IMR-90 (cell line): ENCODE data around the gene PEF1. TPM values are rescaled to one million over a fixed set of nuclear protein-coding genes. Genes with fewer than 3 reads are reported as not detected.

Experiments used
- ATAC-seq: fragments of 200-7000 bp; cut with Tn5 transposase; 2 replicates; pipeline ENCODE4 v1.9.1; 2020; ENCODE audit warnings: low read depth, mild to moderate bottlenecking, moderate library complexity
- BruUV-seq: library from RNA; stranded (reverse); fragments of 400-500 nt; replicated peaks from 2 replicates; lab custom pipeline; 2021; lab: Mats Ljungman, UMichigan
- CTCF ChIA-PET: fragments of 300-600 bp; formaldehyde crosslinking; extraction: SDS; loops from one replicate; lab custom pipeline; 2021; ENCODE audit warnings: antibody characterized with exemption; lab: Yijun Ruan, JAX
- POLR2A ChIA-PET: fragments of 300-600 bp; sonication (Branson Sonifier 250); formaldehyde crosslinking; loops from one replicate; lab custom pipeline; 2022; ENCODE audit warnings: antibody characterized with exemption; ENCODE audit not compliant: unreplicated experiment; lab: Charles Lee
- DNase-seq: peaks from one replicate; pipeline ENCODE4 v3.0.0; 2013
- H2AFZ ChIP-seq: replicated peaks from 2 replicates; pipeline ENCODE3; 2013; ENCODE audit warnings: low read length, mild to moderate bottlenecking; ENCODE audit not compliant: poor library complexity
- H2AK5ac ChIP-seq: 2 replicates; pipeline ENCODE4 v1.6.1; 2013; ENCODE audit warnings: low read depth, low read length, inconsistent platforms
- H2AK9ac ChIP-seq: replicated peaks from 2 replicates; pipeline ENCODE3; 2013; ENCODE audit warnings: mild to moderate bottlenecking, low read depth, low read length, moderate library complexity; ENCODE audit not compliant: poor library complexity
- H2BK120ac ChIP-seq: 2 replicates; pipeline ENCODE4 v1.6.1; 2013; ENCODE audit warnings: low read depth, low read length, inconsistent platforms
- H2BK15ac ChIP-seq: 3 replicates; pipeline ENCODE4 v1.6.1; 2013; ENCODE audit warnings: low read depth, low read length, inconsistent platforms
- H2BK20ac ChIP-seq: 2 replicates; pipeline ENCODE4 v1.6.1; 2013; ENCODE audit warnings: low read depth, mild to moderate bottlenecking, inconsistent platforms, low read length, moderate library complexity
- H2BK5ac ChIP-seq: 2 replicates; pipeline ENCODE4 v1.6.1; 2013; ENCODE audit warnings: mild to moderate bottlenecking, low read depth, low read length, inconsistent platforms; ENCODE audit not compliant: poor library complexity, severe bottlenecking
- H3K14ac ChIP-seq: replicated peaks from 2 replicates; pipeline ENCODE4 v1.6.1; 2013; ENCODE audit warnings: low read depth, low read length, inconsistent platforms
- H3K18ac ChIP-seq: 2 replicates; pipeline ENCODE4 v1.6.1; 2013; ENCODE audit warnings: low read depth, low read length, control low read depth
- H3K23ac ChIP-seq: 2 replicates; pipeline ENCODE4 v1.6.1; 2013; ENCODE audit warnings: low read depth, low read length, inconsistent platforms
- H3K27ac ChIP-seq: 2 replicates; pipeline ENCODE4 v1.5.1; 2013; ENCODE audit warnings: mild to moderate bottlenecking, control low read depth, low read length; ENCODE audit not compliant: insufficient read depth
- H3K27me3 ChIP-seq: 2 replicates; pipeline ENCODE4 v1.6.1; 2013; ENCODE audit warnings: low read length; ENCODE audit not compliant: control insufficient read depth, insufficient read depth
- H3K36me3 ChIP-seq: 2 replicates; pipeline ENCODE4 v1.6.1; 2013; ENCODE audit warnings: low read length, mixed read lengths; ENCODE audit not compliant: control insufficient read depth, insufficient read depth
- H3K4ac ChIP-seq: 2 replicates; pipeline ENCODE4 v1.6.1; 2013; ENCODE audit warnings: low read depth, low read length, inconsistent platforms
- H3K4me1 ChIP-seq: 2 replicates; pipeline ENCODE4 v1.6.1; 2013; ENCODE audit warnings: low read length, mixed read lengths; ENCODE audit not compliant: control insufficient read depth, insufficient read depth
- H3K4me2 ChIP-seq: 2 replicates; pipeline ENCODE4 v1.6.1; 2013; ENCODE audit warnings: low read depth, mild to moderate bottlenecking, control low read depth, low read length, moderate library complexity
- H3K4me3 ChIP-seq: 2 replicates; pipeline ENCODE4 v1.5.1; 2013; ENCODE audit warnings: low read depth, mild to moderate bottlenecking, control low read depth, low read length, moderate library complexity; ENCODE audit not compliant: insufficient read depth
- H3K56ac ChIP-seq: 2 replicates; pipeline ENCODE4 v1.6.1; 2013; ENCODE audit warnings: low read length, inconsistent platforms; ENCODE audit not compliant: insufficient read depth; ENCODE audit errors: extremely low read depth
- H3K79me1 ChIP-seq, 2 experiments: 2 replicates each; pipeline ENCODE4 v1.6.1; 2013; ENCODE audit warnings: low read length in 2 of 2, inconsistent platforms in 1 of 2, low read depth in 1 of 2
- H3K9ac ChIP-seq: 2 replicates; pipeline ENCODE4 v1.6.1; 2013; ENCODE audit warnings: low read depth, low read length, control low read depth
- H3K9me1 ChIP-seq: 2 replicates; pipeline ENCODE4 v1.6.1; 2013; ENCODE audit warnings: low read length, inconsistent platforms; ENCODE audit not compliant: insufficient read depth
- H3K9me3 ChIP-seq: 2 replicates; pipeline ENCODE4 v1.6.1; 2013; ENCODE audit warnings: low read length; ENCODE audit not compliant: control insufficient read depth, insufficient read depth
- H4K20me1 ChIP-seq: 2 replicates; pipeline ENCODE4 v1.6.1; 2013; ENCODE audit warnings: low read length, inconsistent platforms; ENCODE audit not compliant: insufficient read depth
- H4K5ac ChIP-seq: 2 replicates; pipeline ENCODE4 v1.6.1; 2013; ENCODE audit warnings: mild to moderate bottlenecking, low read depth, low read length, control low read depth
- H4K8ac ChIP-seq, 2 experiments: 2 replicates each; pipeline ENCODE4 v1.6.1; 2013; ENCODE audit warnings: low read depth in 2 of 2, low read length in 2 of 2, control low read depth in 1 of 2, inconsistent platforms in 1 of 2
- H4K91ac ChIP-seq: 2 replicates; pipeline ENCODE4 v1.6.1; 2013; ENCODE audit warnings: low read depth, low read length, inconsistent platforms; ENCODE audit not compliant: insufficient read depth
- CEBPB ChIP-seq: IDR thresholded peaks from 2 replicates; pipeline ENCODE4 v1.6.1; 2012; ENCODE audit warnings: low read depth, low read length, improper control_type of control experiment
- CTCF ChIP-seq: conservative IDR thresholded peaks from 2 replicates; pipeline ENCODE4 v1.5.1; 2012; ENCODE audit warnings: mild to moderate bottlenecking, low read depth, low read length, improper control_type of control experiment
- FOS ChIP-seq: fragments of 150-350 bp; IDR thresholded peaks from 2 replicates; pipeline ENCODE4 v1.6.1; 2016; ENCODE audit warnings: low read depth, low read length
- MAZ ChIP-seq: IDR thresholded peaks from 2 replicates; pipeline ENCODE4 v1.6.1; 2012; ENCODE audit warnings: low read depth, mild to moderate bottlenecking, low read length, improper control_type of control experiment, moderate library complexity, borderline replicate concordance
- NFE2L2 ChIP-seq: fragments of 150-350 bp; IDR thresholded peaks from 2 replicates; pipeline ENCODE4 v1.6.1; 2016; ENCODE audit warnings: low read depth, mild to moderate bottlenecking, low read length
- RAD21 ChIP-seq: IDR thresholded peaks from 2 replicates; pipeline ENCODE4 v1.6.1; 2012; ENCODE audit warnings: low read length, improper control_type of control experiment
- RCOR1 ChIP-seq: IDR thresholded peaks from 2 replicates; pipeline ENCODE4 v1.6.1; 2012; ENCODE audit warnings: mild to moderate bottlenecking, low read length, improper control_type of control experiment; ENCODE audit not compliant: insufficient replicate concordance
- RFX5 ChIP-seq: IDR thresholded peaks from 2 replicates; pipeline ENCODE4 v1.8.0; 2012; ENCODE audit warnings: low read depth, mild to moderate bottlenecking, low read length, moderate library complexity
- WGBS, 2 experiments: methylation state at CpG; one replicate each; pipeline versions ENCODE4 v1.1.5 to v1.1.7; 2013; ENCODE audit warnings: missing lambda C conversion rate in 2 of 2; ENCODE audit not compliant: insufficient read length in 1 of 2; ENCODE audit errors: extremely low coverage in 2 of 2; 5-methylcytosine and 5-hydroxymethylcytosine counted together
- dilution Hi-C: fragments of 300-500 bp; cut with HindIII; formaldehyde crosslinking; loops from one replicate; pipeline ENCODE4 v1.14.3; 2018; ENCODE audit warnings: low sequenced_read_pairs; ENCODE audit not compliant: unreplicated experiment
- in situ Hi-C: fragments of 300-500 bp; cut with MboI; formaldehyde crosslinking; loops from 3 replicates; pipeline ENCODE4 v1.14.3; 2019; ENCODE audit warnings: low sequenced_read_pairs, inconsistent platforms, mixed read lengths
- intact Hi-C: fragments of 100-400 bp; cut with micrococcal nuclease; formaldehyde crosslinking; loops from 2 replicates; pipeline ENCODE4 v1.10.0; 2022
- polyA plus RNA-seq, 3 experiments: library from polyadenylated mRNA; depleted of rRNA; stranded (reverse); fragments of >200 nt; gene quantifications; 2 replicates each; pipeline ENCODE4 v1.2.3, GENCODE V29; 2012; ENCODE audit warnings: low replicate concordance in 1 of 3
- total RNA-seq: library from RNA; depleted of rRNA; stranded (reverse); fragments of >200 nt; gene quantifications from 2 replicates; pipeline ENCODE4 v1.2.3, GENCODE V29; 2012
- TF ChIP-seq, protein P1 (sequence below): fragments of 150-350 bp; IDR thresholded peaks from 2 replicates; pipeline ENCODE4 v1.6.1; 2017; ENCODE audit warnings: mild to moderate bottlenecking, antibody characterized with exemption, low read length, low read depth

Gene PEF1
- total and polyA plus RNA-seq, 2 of the 4 experiments (the other 2 are of a cell fraction), result 84.2 to 104 TPM

DNA sequence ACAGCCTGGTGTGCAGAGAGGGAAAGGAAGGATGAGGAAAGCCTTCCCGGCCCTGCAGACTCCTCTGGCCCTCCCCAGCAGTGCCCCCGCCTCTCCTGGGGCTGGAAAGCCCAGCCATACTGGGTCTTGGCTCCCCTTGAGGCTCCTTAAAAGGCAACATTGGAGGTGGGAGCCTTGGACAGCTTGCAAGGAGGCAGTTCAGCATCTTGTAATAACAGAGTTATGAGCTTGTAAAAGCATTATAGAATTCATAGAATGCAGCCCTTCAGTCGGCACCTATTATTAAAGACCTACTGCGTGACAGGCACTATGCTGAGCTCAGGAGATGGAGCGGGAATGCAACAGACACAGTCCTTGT, 64.2 kb downstream of the PEF1 start:
- no peak for TF ChIP-seq FOS
- no peak for TF ChIP-seq RCOR1
- TF ChIP-seq RFX5, result no peak
- TF ChIP-seq CTCF, result no peak
- no peak for TF ChIP-seq RAD21
- TF ChIP-seq, protein P1, sequence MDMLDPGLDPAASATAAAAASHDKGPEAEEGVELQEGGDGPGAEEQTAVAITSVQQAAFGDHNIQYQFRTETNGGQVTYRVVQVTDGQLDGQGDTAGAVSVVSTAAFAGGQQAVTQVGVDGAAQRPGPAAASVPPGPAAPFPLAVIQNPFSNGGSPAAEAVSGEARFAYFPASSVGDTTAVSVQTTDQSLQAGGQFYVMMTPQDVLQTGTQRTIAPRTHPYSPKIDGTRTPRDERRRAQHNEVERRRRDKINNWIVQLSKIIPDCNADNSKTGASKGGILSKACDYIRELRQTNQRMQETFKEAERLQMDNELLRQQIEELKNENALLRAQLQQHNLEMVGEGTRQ, result no peak
- TF ChIP-seq NFE2L2, result no peak
- TF ChIP-seq MAZ, result no peak
- no peak for TF ChIP-seq CEBPB
- dilution Hi-C loops (no loop called here), intact Hi-C loops (no loop called here), in situ Hi-C loops (no loop called here)
- Histone ChIP-seq H3K79me1 (no peaks in the 10 kb centered on the region), H2AK9ac (no peak overlapping the region), H2BK15ac (no peak overlapping the region; the same call in 2 of the 3 replicates), H3K56ac (no peak overlapping the region), H2BK20ac (no peak overlapping the region), H4K91ac (no peak overlapping the region), H3K36me3 (no peaks in the 10 kb centered on the region), H4K5ac (no peak overlapping the region; the same call in 1 of the 2 replicates), H3K4me1 (peaks cover 24% of the 10 kb centered on the region; the same call in 1 of the 2 replicates), H3K4me2 (no peak overlapping the region), H2BK5ac (no peak overlapping the region), H3K9me3 (no peaks in the 10 kb centered on the region), H3K9ac (no peak overlapping the region), H3K27ac (0 out of 2 replicates have a peak overlapping the region, but pooled peaks have one; percentile 12), H2AFZ (no peak overlapping the region), H3K27me3 (peaks cover 2% of the 10 kb centered on the region), H2AK5ac (0 out of 2 replicates have a peak overlapping the region, but pooled peaks have one; percentile 57), H3K18ac (no peak overlapping the region; the same call in 1 of the 2 replicates), H3K23ac (no peak overlapping the region), H3K9me1 (peaks cover 6% of the 10 kb centered on the region; the same call in 1 of the 2 replicates), H3K14ac (no peak overlapping the region), H2BK120ac (no peak overlapping the region), H4K20me1 (no peaks in the 10 kb centered on the region; the same call in 1 of the 2 replicates), H3K4ac (no peak overlapping the region), H3K4me3 (no peak overlapping the region), H4K8ac (no peak overlapping the region)
- peak; percentile 28 for DNase-seq
- BruUV-seq, result no TSS peak
- peak; percentile 55 for ATAC-seq
- WGBS, 2 experiments, result 60% methylated on average over 2 of the region's 5 CpGs; no CpG with 5 or more reads in 1 of the 2 experiments
- ChIA-PET CTCF (no interaction called here), POLR2A (no interaction called here)
